WERI-Rb-1 (cell line): ENCODE results near the gene CNOT3.

Experiments used
- DNase-seq: peaks from one replicate; pipeline ENCODE4 v3.0.0-alpha.2; 2020
- H3K27ac ChIP-seq: fragments of 250-450 bp; sonication (Bioruptor Pico); 2 replicates; pipeline ENCODE4 v1.5.1; 2020; ENCODE audit warnings: mild to moderate bottlenecking, moderate library complexity
- H3K27me3 ChIP-seq: fragments of 250-450 bp; sonication (Bioruptor Pico); 2 replicates; pipeline ENCODE4 v1.5.1; 2021; ENCODE audit warnings: mild to moderate bottlenecking, low read depth, moderate library complexity; ENCODE audit not compliant: insufficient read depth, severe bottlenecking
- H3K36me3 ChIP-seq: fragments of 250-450 bp; sonication (Bioruptor Pico); 2 replicates; pipeline ENCODE4 v1.5.1; 2020; ENCODE audit warnings: mild to moderate bottlenecking, moderate library complexity
- H3K4me3 ChIP-seq: 2 replicates; pipeline ENCODE4 v1.5.1; 2011; ENCODE audit warnings: low read depth, mild to moderate bottlenecking, control low read depth, low read length
- H3K9me3 ChIP-seq: fragments of 250-450 bp; sonication (Bioruptor Pico); 2 replicates; pipeline ENCODE4 v1.5.1; 2021; ENCODE audit warnings: mild to moderate bottlenecking, moderate library complexity; ENCODE audit not compliant: severe bottlenecking
- TF ChIP-seq, protein P1 (sequence below): IDR thresholded peaks from 2 replicates; pipeline ENCODE4 v1.5.1; 2011; ENCODE audit warnings: low read depth, mild to moderate bottlenecking, control low read depth, inconsistent platforms, low read length

CNOT3 gene

DNA sequence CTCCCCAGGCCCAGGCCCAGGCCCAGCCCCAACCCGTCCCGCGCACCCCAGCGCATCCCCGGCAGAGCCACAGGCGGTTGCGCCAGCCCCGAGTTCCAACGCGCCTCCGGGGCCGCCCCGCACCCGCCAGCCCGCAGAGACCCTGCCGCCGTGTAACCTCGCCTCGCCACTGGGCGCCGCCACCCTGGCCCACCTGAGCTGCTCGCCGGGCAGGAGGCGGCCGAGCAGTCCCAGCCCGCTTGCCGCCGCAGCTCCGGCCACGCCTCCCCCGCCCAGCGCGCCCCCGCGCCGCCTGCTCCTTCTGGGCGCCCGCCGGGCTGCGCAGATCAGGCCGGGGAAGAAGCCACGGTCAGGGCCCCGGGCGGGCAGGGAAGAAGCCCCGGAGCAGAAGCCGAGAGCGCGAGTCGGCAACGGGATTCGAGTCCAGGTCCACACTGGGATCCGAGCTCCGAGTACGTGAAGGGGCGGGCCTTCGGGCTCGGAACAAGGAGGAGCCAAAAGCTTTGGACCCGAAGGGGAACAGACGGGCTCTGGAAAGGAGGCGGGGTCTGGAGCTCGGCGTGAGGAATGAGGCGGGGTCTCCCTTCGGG is 51.7 kb downstream of the CNOT3 start, which contains the start of gene MBOAT7:
Gene MBOAT7 (minus strand): TSS at position 436 of the 590 bp plus-strand sequence. CDS start 1,072 bp downstream, outside the sequence.
- TF ChIP-seq, protein P1, sequence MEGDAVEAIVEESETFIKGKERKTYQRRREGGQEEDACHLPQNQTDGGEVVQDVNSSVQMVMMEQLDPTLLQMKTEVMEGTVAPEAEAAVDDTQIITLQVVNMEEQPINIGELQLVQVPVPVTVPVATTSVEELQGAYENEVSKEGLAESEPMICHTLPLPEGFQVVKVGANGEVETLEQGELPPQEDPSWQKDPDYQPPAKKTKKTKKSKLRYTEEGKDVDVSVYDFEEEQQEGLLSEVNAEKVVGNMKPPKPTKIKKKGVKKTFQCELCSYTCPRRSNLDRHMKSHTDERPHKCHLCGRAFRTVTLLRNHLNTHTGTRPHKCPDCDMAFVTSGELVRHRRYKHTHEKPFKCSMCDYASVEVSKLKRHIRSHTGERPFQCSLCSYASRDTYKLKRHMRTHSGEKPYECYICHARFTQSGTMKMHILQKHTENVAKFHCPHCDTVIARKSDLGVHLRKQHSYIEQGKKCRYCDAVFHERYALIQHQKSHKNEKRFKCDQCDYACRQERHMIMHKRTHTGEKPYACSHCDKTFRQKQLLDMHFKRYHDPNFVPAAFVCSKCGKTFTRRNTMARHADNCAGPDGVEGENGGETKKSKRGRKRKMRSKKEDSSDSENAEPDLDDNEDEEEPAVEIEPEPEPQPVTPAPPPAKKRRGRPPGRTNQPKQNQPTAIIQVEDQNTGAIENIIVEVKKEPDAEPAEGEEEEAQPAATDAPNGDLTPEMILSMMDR, result 0 out of 2 replicates have a peak, but pooled peaks have one; percentile 45
- H3K4me3 ChIP-seq, result peak within 1 kb of the TSS; percentile 81
- peaks cover 25% of the 10 kb centered on the region for H3K36me3 ChIP-seq
- no peaks in the 10 kb centered on the region for H3K27me3 ChIP-seq
- H3K9me3 ChIP-seq, result no peaks in the 10 kb centered on the region
- peak within 1 kb of the TSS; percentile 99 for H3K27ac ChIP-seq
- no peak for DNase-seq

DNA sequence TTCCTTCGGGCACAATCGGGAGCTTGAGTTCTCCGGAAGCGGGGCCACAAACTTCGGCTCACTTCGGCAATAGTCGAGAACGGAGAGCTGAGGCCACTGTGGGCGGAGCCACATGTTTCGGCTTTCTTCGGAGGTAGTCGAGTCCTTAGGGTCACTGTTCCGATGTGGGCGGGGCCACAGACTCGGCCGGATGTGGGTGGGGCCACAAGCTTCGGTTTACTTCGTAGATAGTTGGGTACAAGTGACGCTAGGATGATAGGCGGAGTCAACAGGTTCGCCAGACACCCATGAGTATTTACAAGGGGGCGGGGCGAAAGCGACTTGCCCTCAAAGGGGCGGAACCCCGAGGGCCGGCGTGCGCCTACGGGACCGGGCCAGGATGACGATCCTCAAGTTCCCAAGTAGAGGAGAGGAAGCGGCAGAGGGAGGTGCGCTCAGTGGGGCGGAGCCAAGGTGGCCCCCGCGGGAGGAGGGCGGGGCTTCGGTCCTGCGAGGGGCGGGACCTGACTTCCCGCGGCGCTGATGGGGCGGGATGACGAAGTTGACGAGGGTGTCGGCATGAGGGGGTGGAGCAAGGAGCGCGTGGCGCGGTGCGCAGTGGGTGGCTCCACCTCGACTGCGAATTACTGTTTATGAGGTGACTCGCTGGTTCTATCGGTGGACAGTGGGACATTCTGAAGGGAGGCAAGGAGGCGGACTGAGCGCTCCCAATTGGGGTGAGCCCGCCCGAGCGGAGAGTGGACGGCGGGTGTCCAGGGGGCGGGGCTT is 52.4 kb downstream of the CNOT3 start:
- TF ChIP-seq, protein P1, result no peak
- Histone ChIP-seq H3K4me3 (peak overlapping the region; percentile 81), H3K36me3 (peaks cover 28% of the 10 kb centered on the region), H3K27ac (peak overlapping the region; percentile 99), H3K27me3 (no peaks in the 10 kb centered on the region), H3K9me3 (no peaks in the 10 kb centered on the region)
- peak; percentile 100 for DNase-seq

DNA sequence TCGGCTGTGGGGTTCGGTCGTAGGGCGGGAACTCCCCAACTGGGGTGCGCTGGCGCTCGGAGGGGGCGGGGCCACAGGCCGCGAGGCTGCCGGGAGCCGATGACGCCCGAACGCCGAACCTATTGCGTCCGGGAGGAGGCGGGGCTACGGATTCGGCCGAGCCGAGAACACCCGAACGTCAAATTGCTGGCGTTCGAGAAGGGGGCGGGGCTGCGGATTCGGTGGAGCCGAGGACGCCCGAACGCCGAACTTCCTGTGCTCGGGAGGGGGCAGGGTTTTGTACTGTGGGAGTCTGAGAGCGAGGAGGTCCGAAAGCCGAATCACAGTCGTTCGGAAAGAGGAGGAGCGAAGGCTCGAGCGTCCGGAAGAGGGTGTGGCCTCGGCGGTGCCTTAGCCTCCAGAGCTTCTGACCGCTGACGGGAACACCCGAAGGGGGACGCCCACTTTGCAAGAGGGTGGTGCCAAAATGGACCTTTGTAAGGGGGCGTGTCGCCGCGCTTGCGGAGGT is 53.0 kb downstream of the CNOT3 start:
- H3K27me3 ChIP-seq, result no peaks in the 10 kb centered on the region
- H3K27ac ChIP-seq, result peak overlapping the region; percentile 99
- no peaks in the 10 kb centered on the region for H3K9me3 ChIP-seq
- H3K4me3 ChIP-seq, result peak overlapping the region; percentile 81
- TF ChIP-seq, protein P1, result no peak
- peak; percentile 98 for DNase-seq
- peaks cover 28% of the 10 kb centered on the region for H3K36me3 ChIP-seq

DNA sequence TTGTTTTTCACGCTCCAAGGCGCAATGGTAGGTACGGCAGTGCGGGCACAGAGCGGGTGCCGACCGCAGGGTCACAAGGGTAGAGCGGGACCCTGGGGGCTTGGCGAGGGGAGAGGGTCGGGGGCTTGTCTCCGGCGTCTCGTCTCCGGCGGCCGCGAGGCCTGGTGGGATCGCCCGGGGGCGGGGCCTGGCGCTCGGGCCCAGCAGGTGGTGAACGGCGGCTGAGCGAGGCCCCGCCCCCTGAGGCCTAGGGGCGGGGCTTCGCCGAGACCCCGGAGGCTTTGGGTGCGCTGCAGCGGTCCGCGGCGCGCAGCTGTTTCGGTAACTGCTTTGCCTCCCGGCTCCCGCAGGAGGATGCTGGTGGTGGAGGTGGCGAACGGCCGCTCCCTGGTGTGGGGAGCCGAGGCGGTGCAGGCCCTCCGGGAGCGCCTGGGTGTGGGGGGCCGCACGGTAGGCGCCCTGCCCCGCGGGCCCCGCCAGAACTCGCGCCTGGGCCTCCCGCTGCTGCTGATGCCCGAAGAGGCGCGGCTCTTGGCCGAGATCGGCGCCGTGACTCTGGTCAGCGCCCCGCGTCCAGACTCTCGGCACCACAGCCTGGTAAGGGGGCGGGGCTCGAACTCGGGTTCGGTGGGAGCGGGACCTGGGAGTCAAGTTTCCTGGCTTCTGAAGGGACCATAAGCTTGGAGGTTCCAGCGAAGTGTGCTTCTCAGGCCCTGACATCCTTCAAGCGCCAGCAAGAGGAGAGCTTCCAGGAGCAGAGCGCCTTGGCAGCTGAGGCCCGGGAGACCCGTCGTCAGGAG is 53.6 kb downstream of the CNOT3 start, which contains the start of gene TSEN34:
Gene TSEN34 (plus strand): TSS at position 298 of the 800 bp plus-strand sequence. CDS start 57 bp downstream, at position 355.
- peaks cover 28% of the 10 kb centered on the region for H3K36me3 ChIP-seq

More for the DNA sequence above, 53.6 kb downstream of the CNOT3 start, which contains the start of gene TSEN34:
- no peaks in the 10 kb centered on the region for H3K27me3 ChIP-seq
- TF ChIP-seq, protein P1, result no peak
- H3K4me3 ChIP-seq, result peak within 1 kb of the TSS; percentile 81
- peak within 1 kb of the TSS; percentile 99 for H3K27ac ChIP-seq
- H3K9me3 ChIP-seq, result no peaks in the 10 kb centered on the region
- DNase-seq, result peak; percentile 78
